Lower leg skin (tissue), 3 donors: Measurements from ENCODE around the gene SLC25A12.

ENCODE experiments used
- POLR2A ChIP-seq, 2 donors: fragments of 450-650 bp; IDR thresholded peaks; one replicate each; pipeline ENCODE4 v1.6.1; 2016 to 2017; ENCODE audit warnings: antibody characterized with exemption in 2 of 2, mild to moderate bottlenecking in 1 of 2, moderate library complexity in 1 of 2
- TF ChIP-seq, protein P1 (sequence below), 3 donors: fragments of 450-650 bp; IDR thresholded peaks; one replicate each; pipeline ENCODE4 v1.5.1; 2016; ENCODE audit warnings: antibody characterized with exemption in 3 of 3, mild to moderate bottlenecking in 3 of 3, moderate library complexity in 2 of 3

DNA sequence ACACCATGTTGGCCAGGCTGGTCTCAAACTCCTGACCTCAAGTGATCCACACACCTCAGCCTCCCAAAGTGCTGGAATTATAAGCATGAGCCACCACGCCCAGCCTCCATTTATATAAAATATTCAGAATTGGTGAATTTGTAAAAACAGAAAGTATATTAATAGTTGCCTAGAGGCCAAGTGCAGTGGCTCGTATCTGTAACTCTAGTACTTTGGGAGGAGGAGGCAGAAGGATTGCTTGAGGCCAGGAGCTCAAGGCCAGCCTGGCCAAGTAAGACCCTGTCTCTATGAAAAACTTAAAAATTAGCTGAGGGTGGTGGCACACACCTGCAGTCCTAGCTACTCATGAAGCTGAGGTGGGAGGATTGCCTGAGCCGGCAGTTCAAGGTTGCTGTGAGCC lies 89.6 kb downstream of the SLC25A12 start:
- TF ChIP-seq, protein P1, sequence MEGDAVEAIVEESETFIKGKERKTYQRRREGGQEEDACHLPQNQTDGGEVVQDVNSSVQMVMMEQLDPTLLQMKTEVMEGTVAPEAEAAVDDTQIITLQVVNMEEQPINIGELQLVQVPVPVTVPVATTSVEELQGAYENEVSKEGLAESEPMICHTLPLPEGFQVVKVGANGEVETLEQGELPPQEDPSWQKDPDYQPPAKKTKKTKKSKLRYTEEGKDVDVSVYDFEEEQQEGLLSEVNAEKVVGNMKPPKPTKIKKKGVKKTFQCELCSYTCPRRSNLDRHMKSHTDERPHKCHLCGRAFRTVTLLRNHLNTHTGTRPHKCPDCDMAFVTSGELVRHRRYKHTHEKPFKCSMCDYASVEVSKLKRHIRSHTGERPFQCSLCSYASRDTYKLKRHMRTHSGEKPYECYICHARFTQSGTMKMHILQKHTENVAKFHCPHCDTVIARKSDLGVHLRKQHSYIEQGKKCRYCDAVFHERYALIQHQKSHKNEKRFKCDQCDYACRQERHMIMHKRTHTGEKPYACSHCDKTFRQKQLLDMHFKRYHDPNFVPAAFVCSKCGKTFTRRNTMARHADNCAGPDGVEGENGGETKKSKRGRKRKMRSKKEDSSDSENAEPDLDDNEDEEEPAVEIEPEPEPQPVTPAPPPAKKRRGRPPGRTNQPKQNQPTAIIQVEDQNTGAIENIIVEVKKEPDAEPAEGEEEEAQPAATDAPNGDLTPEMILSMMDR (IDR thresholded peaks at IDR 0.05): no peak
- no peak for TF ChIP-seq POLR2A (IDR thresholded peaks at IDR 0.05)
